ENCODE measurements around the gene PLXDC2. TPM values are rescaled to one million over a fixed set of nuclear protein-coding genes. Genes with fewer than 3 reads are reported as not detected.

PLXDC2 gene
- total RNA-seq, 1 donor from 2014 or later = 7.5 TPM

- H3K36me3 ChIP-seq (ENCODE audit: control insufficient read depth, insufficient read depth, low read length) = no peaks in the 10 kb centered on the region
- H3K27me3 ChIP-seq (ENCODE audit: control insufficient read depth, insufficient read depth, low read length) = no peaks in the 10 kb centered on the region
- no peak for TF ChIP-seq CTCF (IDR thresholded peaks at IDR 0.05; ENCODE audit: insufficient read depth, low read length, poor library complexity, severe bottlenecking)
- DNase-seq (ENCODE audit: low read depth) = no peak
- no peak overlapping the region for H3K4me3 ChIP-seq (ENCODE audit: low read depth, low read length)
Measured at GRCh38 chr10:20281579-20281978, 465.3 kb downstream of the PLXDC2 start.

GRCh38 chr10:20287586-20287985 is 471.4 kb downstream of the PLXDC2 start:
- no peaks in the 10 kb centered on the region for H3K36me3 ChIP-seq (ENCODE audit: control insufficient read depth, insufficient read depth, low read length)
- H3K27me3 ChIP-seq (ENCODE audit: control insufficient read depth, insufficient read depth, low read length) = no peaks in the 10 kb centered on the region
- TF ChIP-seq CTCF (IDR thresholded peaks at IDR 0.05; ENCODE audit: insufficient read depth, low read length, poor library complexity, severe bottlenecking) = no peak
- no peak for DNase-seq (ENCODE audit: low read depth)
- H3K4me3 ChIP-seq (ENCODE audit: low read depth, low read length) = no peak overlapping the region

GRCh38 chr10:20288060-20288459 is 471.8 kb downstream of the PLXDC2 start:
- no peaks in the 10 kb centered on the region for H3K27me3 ChIP-seq (ENCODE audit: control insufficient read depth, insufficient read depth, low read length)
- no peak overlapping the region for H3K4me3 ChIP-seq (ENCODE audit: low read depth, low read length)
- no peak for TF ChIP-seq CTCF (IDR thresholded peaks at IDR 0.05; ENCODE audit: insufficient read depth, low read length, poor library complexity, severe bottlenecking)
- no peaks in the 10 kb centered on the region for H3K36me3 ChIP-seq (ENCODE audit: control insufficient read depth, insufficient read depth, low read length)
- no peak for DNase-seq (ENCODE audit: low read depth)

- Histone ChIP-seq H3K36me3 (ENCODE audit: control insufficient read depth, insufficient read depth, low read length) (no peaks in the 10 kb centered on the region), H3K4me3 (ENCODE audit: low read depth, low read length) (no peak overlapping the region), H3K27me3 (ENCODE audit: control insufficient read depth, insufficient read depth, low read length) (no peaks in the 10 kb centered on the region)
- DNase-seq (ENCODE audit: low read depth) = no peak
- TF ChIP-seq CTCF (IDR thresholded peaks at IDR 0.05; ENCODE audit: insufficient read depth, low read length, poor library complexity, severe bottlenecking) = no peak
Measured at GRCh38 chr10:20289070-20289828, 473.0 kb downstream of the PLXDC2 start.

GRCh38 chr10:20298417-20298816 is 482.2 kb downstream of the PLXDC2 start:
- no peaks in the 10 kb centered on the region for H3K27me3 ChIP-seq (ENCODE audit: control insufficient read depth, insufficient read depth, low read length)
- no peak overlapping the region for H3K4me3 ChIP-seq (ENCODE audit: low read depth, low read length)
- TF ChIP-seq CTCF (IDR thresholded peaks at IDR 0.05; ENCODE audit: insufficient read depth, low read length, poor library complexity, severe bottlenecking) = no peak
- no peak for DNase-seq (ENCODE audit: low read depth)
- no peaks in the 10 kb centered on the region for H3K36me3 ChIP-seq (ENCODE audit: control insufficient read depth, insufficient read depth, low read length)
